GM19467 (cell line): ENCODE measurements around the gene FNDC3B.
"Not testable (repeated sequence)": the region's sequence is repeated elsewhere in the genome, so short reads cannot be mapped to it uniquely, and the experiment has no call there.

ENCODE experiments used
- ATAC-seq: cut with Tn5 transposase; IDR thresholded peaks from one replicate; pipeline ENCODE4 v1.9.1; 2021; ENCODE audit warnings: mild to moderate bottlenecking, moderate library complexity; ENCODE audit not compliant: unreplicated experiment

FNDC3B gene

GRCh38 chr3:172090035-172090434 is 50.7 kb downstream of the FNDC3B start:
- ATAC-seq: no peak

- ATAC-seq: no peak
These were observed 53.3 kb downstream of the FNDC3B start for GRCh38 chr3:172092658-172093057.

- ATAC-seq: not testable (repeated sequence)
These were observed 54.4 kb downstream of the FNDC3B start for GRCh38 chr3:172093581-172094443.

DNA sequence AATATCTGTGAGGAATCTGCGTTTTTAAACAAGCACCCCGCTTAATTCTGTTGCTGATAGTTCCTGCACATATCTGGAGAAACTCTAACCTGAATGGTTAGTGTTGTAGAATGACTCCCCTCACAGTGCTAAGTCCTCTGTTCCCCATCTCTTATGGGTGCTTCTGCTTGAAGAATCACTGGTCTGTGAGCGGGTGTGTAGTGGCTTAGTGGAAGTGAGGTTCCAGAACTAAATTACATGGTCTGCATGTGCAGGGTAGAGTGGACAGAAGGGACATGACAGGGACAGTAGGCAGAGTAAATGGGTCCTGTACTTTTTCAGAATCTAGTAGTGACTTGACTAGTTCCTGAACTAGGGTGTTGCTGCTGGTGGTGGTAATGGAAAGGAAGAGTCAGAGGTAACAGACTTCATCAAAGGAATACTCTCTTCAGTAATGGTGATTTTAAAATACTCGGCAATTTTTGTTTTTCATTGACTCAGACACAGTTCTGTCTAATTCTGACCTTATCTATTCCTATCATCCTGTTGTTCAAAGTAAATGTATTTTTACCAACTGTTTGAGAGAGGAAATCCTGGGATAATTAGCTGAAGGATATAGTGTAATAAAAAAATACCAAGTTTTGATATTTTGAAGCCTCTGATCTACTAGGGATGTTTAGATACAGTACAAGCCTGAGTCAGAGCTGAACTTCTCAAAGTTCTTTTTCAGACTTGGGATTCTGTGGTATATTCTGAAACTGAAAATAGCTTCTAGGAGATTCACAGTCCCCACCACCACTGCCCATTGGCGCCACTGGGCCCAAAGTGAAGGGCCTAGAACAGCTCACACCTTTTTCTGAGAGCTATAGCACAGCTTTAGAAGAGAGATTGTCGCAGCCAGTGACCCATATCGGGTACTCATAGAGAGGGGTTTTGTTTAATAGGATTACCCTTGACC is 55.5 kb downstream of the FNDC3B start:
- peak; percentile 89 for ATAC-seq

GRCh38 chr3:172096881-172097420 is 57.6 kb downstream of the FNDC3B start:
- no peak for ATAC-seq

GRCh38 chr3:172097585-172097984 is 58.2 kb downstream of the FNDC3B start:
- no peak for ATAC-seq

DNA sequence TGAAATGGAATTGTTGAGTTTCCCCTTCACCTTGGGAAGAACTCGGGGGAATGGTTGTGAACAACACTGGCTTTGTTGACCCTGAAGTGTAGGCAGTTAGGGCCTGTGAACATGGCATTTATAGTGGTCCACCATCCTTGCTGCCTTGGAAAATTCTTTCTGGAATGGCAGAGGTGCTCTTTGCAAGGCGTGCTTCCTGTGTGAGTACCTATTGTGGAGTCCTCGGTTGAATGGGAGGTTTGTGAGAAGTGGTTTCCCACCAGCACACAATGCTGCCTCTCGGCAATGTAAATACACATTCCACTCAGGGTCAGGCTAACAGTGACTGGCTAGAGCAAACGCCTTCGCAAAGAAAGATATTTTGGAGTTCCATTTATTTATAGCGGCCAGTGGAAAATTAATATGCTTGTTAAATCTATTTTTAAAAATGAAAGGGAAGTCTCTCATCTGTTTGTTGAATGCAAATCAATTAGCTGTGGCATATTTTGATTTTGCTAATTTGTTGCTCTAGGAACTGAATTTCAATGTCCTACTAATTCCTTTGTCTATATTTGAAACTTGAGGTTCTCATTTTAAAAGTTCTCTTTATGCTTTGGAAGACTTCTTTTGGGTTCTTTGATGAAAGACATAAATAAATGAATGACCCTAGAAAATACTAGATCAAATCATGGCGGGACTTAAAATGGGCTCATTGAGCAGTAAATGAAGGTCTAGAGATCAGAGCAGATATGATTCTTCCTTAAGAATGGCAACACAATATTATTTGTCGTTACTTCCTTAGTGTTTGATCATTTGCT is 59.5 kb downstream of the FNDC3B start:
- ATAC-seq: no peak

GRCh38 chr3:172099495-172099808 is 60.1 kb downstream of the FNDC3B start:
- no peak for ATAC-seq

- no peak for ATAC-seq
These were observed 61.1 kb downstream of the FNDC3B start for GRCh38 chr3:172100482-172100881.

- ATAC-seq: peak; percentile 49
These were observed 61.7 kb downstream of the FNDC3B start for GRCh38 chr3:172101107-172101506.

GRCh38 chr3:172102123-172102882 is 62.9 kb downstream of the FNDC3B start:
- no peak for ATAC-seq

GRCh38 chr3:172102883-172103310 is 63.5 kb downstream of the FNDC3B start:
- ATAC-seq: no peak

DNA sequence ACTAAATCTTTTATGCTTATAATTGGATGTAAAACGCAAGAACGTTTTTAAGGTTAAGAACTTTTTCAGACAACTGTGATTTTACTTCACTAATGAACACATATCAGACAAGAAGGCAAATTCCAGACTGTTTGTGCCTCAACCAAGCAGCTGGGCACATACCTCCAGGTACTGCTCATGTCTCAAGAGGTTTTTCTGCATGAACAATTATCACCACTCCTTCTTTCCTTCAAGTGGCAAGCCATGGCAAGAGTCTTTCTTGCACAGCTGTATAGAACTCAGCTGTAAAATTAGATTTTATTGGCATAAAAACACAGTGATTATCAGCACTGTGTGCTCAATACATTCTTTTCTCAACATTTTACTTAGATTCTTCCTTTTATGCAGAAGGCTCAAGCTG is 64.3 kb downstream of the FNDC3B start:
- no peak for ATAC-seq

DNA sequence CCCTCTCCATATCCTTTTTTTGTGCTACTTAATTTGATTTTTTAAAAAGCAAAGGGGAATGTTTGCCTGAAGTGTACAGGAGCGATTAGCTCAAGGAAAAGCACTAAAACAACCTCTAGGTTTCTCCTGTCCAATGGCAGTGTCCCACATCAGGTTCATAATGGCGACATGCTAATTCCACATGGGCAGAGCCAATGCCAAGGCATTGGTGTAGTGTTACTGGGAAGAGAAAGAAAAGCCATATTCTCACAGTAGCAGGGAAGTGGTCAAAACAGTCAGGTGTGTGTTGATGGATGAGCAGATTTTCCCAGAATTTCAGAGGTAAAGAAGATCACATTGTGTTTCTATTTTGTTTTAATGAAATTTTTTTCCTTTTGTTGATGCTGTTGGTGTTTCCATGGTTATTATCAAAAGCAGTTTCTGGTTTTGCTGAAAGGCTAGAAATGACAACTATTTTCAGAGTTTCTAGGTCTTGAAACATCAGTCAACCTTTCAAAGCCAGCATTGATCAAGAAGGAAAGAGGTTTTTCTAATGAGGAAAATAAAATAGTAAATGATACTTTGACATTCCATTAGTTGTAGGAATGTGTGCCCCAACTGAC is 65.2 kb downstream of the FNDC3B start:
- no peak for ATAC-seq

- ATAC-seq: no peak
These were observed 66.9 kb downstream of the FNDC3B start for GRCh38 chr3:172106037-172106954.

DNA sequence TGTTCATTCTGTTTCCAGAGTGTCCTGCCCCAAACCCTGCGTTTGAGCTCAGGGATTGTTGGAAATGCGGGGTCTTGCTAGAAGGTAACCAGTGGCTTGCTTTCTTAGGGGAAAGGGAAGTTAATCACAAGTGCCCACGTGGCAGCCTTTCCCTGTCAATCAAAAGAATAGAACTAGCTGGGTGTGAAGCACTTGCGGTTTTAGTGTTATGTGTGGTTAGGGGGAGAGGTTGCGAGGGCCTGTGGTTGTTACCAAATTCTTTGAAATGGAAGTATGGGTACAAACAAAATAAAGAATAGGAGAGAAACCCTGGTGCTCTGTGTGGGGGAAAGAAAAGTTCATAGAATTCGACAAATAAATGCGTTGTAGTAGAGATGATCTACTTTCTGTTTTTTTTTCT is 67.6 kb downstream of the FNDC3B start:
- peak; percentile 34 for ATAC-seq

- peak; percentile 87 for ATAC-seq
These were observed 68.0 kb downstream of the FNDC3B start for GRCh38 chr3:172107403-172107802.

- ATAC-seq: no peak
These were observed 70.9 kb downstream of the FNDC3B start for GRCh38 chr3:172110127-172110779.
